GM19438 (cell line): Measurements from ENCODE around the gene CCDC102A.

Experiments
- ATAC-seq: cut with Tn5 transposase; IDR thresholded peaks from one replicate; pipeline ENCODE4 v1.9.1; 2021; ENCODE audit warnings: low read depth; ENCODE audit not compliant: unreplicated experiment

CCDC102A gene

DNA sequence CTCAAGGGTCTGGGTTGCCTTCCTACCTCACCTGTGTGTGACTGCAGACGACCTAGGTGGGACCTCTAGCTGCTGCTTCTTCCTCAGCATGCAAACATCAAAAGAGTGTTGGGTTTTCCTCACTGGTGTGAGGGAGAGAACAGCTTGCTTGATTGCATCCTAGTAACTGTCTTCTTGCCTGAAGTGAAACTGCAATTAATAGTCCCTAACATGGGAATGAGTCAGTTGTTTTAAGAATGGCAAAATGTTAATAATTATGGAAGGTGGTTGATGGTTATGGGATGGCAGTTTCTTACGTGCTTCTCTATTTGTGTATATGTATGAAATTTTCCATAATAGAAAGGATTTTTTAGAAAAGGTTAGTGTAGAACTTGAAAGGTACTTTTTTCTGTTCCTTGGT lies 68.0 kb downstream of the CCDC102A start:
- ATAC-seq: no peak

DNA sequence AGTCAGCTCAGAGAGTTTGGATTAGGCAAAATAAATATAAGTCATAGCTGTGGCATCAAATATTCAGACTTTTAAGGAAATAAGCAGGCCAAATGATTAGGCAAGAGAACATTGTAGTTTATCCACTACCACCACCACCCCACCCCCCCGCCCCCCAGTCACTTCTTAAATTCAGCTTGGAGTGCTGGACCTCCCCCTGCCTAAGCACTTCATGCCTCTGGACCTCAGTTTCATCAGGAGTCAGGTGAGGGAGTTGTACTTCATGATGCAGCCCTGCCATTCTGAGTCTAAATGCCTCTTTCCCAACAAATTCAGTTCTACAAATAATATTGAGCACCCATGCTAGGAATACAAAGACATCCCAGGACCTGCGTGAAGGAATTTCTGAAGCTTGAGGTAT lies 71.8 kb downstream of the CCDC102A start:
- no peak for ATAC-seq

DNA sequence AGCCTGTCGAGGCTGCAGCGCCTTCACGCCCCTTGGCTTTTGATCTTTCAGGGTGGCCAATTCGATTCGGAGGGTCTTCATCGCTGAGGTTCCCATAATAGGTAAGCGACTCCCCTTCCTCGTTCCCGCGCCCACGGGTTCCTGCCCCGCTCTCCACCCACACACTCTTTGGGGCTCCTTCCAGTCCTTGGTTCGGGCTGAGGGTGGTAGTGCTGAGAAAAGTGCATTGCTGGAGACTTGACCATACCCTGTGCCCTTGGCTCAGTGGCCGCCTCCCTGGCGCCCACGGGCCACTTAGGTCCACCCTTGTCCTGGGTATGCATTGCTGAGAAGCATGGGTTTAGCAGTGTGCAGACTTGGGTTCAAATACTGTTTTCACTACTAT lies 73.4 kb downstream of the CCDC102A start:
- ATAC-seq: no peak

DNA sequence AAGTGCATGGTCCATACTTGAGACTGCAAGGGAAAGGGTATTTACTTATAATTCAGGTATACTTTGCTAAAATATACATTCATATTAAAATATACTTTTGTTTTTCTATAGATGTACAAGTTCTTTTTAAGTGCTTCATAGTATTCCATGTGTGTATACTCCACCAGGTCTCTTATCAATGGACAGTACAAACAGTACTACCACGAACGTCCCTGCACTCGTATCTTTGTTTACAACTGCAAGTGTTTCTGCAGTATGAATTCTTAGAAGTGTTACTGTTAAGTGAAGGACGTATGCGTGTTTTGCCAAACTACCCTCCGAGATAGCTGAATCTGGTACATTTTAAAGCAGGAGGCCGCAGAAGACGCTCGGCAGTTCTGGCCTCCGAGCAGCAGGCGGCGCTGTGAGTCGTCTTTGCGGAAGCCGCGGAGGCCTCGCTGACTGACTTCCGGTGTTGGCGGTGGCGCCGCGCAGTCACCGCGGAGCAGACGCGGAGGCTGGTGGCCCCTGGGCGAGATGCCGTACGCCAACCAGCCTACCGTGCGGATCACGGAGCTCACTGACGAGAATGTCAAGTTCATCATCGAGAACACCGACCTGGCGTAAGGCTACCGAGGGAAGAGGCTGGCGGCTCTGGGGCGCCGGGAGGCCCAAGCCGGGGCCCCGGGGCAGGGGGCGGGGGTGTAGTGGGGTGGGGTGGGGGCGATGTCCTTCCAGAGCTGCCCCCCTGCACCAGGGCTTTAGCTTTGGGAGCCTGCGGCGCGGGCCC lies 74.0 kb downstream of the CCDC102A start, which contains the start of gene POLR2C:
Gene POLR2C (plus strand): TSS at position 471 of the 769 bp plus-strand sequence. CDS start 46 bp downstream, at position 517.
- ATAC-seq: peak; percentile 87
